GM21390 (cell line): ENCODE results near the gene KCNE2.

Experiments used
- ATAC-seq: cut with Tn5 transposase; IDR thresholded peaks from one replicate; pipeline ENCODE4 v1.9.1; 2021; ENCODE audit not compliant: unreplicated experiment

The KCNE2 gene

GRCh38 chr21:34363733-34364132, at the start of gene KCNE2:
KCNE2 (plus strand) TSS chr21:34364006; CDS start chr21:34370479, 6,473 bp downstream.
- ATAC-seq, result no peak

- ATAC-seq, result no peak
Observed at GRCh38 chr21:34319585-34319984, 44.2 kb upstream of the KCNE2 start.

GRCh38 chr21:34320011-34320410, 43.8 kb upstream of the KCNE2 start:
- no peak for ATAC-seq

GRCh38 chr21:34330055-34330454, 33.8 kb upstream of the KCNE2 start:
- ATAC-seq, result no peak

- no peak for ATAC-seq
Observed at GRCh38 chr21:34331726-34332125, 32.1 kb upstream of the KCNE2 start.

- ATAC-seq, result no peak
Observed at GRCh38 chr21:34332347-34332746, 31.5 kb upstream of the KCNE2 start.

GRCh38 chr21:34333121-34333739, 30.6 kb upstream of the KCNE2 start:
- no peak for ATAC-seq

- no peak for ATAC-seq
Observed at GRCh38 chr21:34335316-34335715, 28.5 kb upstream of the KCNE2 start.

GRCh38 chr21:34336245-34336644, 27.6 kb upstream of the KCNE2 start:
- no peak for ATAC-seq

GRCh38 chr21:34336756-34337391, 26.9 kb upstream of the KCNE2 start:
- ATAC-seq, result no peak

GRCh38 chr21:34337741-34338140, 26.1 kb upstream of the KCNE2 start:
- no peak for ATAC-seq

GRCh38 chr21:34338226-34338625, 25.6 kb upstream of the KCNE2 start:
- no peak for ATAC-seq

GRCh38 chr21:34340061-34340460, 23.7 kb upstream of the KCNE2 start:
- no peak for ATAC-seq

- no peak for ATAC-seq
Observed at GRCh38 chr21:34342476-34342875, 21.3 kb upstream of the KCNE2 start.

GRCh38 chr21:34343347-34343746, 20.5 kb upstream of the KCNE2 start:
- no peak for ATAC-seq

GRCh38 chr21:34343838-34344381, 19.9 kb upstream of the KCNE2 start:
- ATAC-seq, result no peak

- ATAC-seq, result no peak
Observed at GRCh38 chr21:34344584-34344983, 19.2 kb upstream of the KCNE2 start.

GRCh38 chr21:34345091-34345871, 18.5 kb upstream of the KCNE2 start:
- no peak for ATAC-seq

GRCh38 chr21:34345892-34346291, 17.9 kb upstream of the KCNE2 start:
- ATAC-seq, result no peak

GRCh38 chr21:34348890-34349519, 14.8 kb upstream of the KCNE2 start:
- no peak for ATAC-seq

- peak; percentile 54 for ATAC-seq
Observed at GRCh38 chr21:34351786-34352241, 12.0 kb upstream of the KCNE2 start.
